HG03442 (cell line): ENCODE results near the gene TOLLIP.
"Not testable (repeated sequence)": the region's sequence is repeated elsewhere in the genome, so short reads cannot be mapped to it uniquely, and the experiment has no call there.

ENCODE experiments used
- ATAC-seq: cut with Tn5 transposase; IDR thresholded peaks from one replicate; pipeline ENCODE4 v1.9.1; 2021; ENCODE audit warnings: mild to moderate bottlenecking, moderate library complexity; ENCODE audit not compliant: unreplicated experiment

Gene TOLLIP

GRCh38 chr11:1309498-1310317, at the start of gene TOLLIP:
Gene TOLLIP, minus strand, starts transcription at chr11:1309632. Its CDS starts 134 bp downstream, at chr11:1309498.
- ATAC-seq = peak; percentile 74

DNA sequence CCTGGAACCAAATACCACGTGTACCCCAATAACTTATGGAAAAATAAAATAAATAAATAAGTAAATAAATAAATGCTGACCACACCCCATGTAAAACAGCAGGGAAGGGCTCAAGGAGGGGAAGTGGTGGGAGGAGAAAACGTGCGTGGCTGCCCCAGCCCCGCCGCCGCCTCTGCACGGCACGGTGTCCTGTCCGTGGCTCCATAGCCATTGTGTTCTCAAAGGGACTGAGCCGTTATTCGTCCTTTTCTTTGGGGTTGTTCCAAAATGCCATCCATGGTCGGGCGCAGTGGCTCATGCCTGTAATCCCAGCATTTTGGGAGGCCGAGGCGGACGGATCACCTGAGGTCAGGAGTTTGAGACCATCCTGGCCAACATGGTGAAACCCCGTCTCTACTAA, 49.5 kb upstream of the TOLLIP start:
- not testable (repeated sequence) for ATAC-seq

DNA sequence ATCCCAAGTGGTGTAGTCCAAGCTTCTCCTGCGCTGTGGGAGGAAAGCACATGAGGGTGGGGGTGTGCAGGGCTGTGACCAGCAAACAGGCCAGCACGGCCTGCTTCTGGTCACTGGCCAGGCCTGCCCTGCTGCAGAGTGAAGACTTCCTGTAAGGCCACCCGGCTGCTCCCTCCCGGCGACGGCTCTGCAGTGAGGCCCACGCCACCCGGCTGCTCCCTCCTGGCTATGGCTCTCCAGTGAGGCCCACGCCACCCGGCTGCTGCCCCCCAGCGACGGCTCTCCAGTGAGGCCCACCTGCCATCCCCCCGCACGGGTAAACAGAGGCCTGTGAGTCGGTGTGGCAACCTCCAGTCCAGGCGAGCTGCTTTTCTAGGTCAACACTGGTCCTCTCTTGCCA, 48.9 kb upstream of the TOLLIP start:
- no peak for ATAC-seq

DNA sequence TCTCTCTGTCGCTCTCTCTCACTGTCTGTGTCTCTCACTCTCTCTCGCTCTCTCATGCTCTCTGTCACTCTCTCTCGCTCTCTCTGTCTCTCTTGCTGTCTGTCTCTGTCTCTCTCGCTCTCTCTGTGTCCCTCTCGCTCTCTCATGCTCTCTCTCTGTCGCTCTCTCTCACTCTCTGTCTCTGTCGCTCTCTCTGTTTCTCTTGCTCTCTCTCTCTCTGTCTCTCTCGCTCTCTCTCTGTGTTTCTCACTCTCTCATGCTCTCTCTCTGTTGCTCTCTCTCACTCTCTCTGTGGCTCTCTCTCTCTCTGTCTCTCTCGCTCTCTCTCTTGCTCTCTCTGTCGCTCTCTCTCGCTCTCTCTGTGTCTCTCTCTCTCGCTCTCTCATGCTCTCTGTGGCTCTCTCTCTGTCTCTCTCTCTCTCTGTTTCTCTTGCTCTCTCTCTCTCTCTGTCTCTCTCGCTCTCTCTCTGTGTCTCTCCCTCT, 47.1 kb upstream of the TOLLIP start:
- ATAC-seq = no peak

DNA sequence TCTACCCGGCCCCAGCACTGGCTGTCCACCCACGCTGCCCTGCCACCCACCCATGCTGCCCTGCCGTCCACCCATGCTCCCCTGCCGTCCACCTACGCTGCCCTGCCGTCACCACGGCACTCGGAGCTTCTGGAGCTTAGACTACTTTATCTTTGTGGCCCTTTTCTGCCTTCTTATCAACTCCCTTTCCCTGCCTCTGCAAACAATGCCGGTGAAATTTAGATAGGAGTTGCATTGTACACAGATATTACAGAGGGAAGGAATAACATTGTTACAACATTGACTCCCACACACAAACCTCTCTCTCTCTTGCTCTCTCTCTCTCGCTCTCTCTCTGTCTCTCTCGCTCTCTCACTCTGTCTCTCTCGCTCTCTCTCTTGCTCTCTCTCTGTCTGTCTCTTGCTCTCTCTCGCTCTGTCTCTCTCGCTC, 46.6 kb upstream of the TOLLIP start:
- ATAC-seq = no peak

- no peak for ATAC-seq
These were observed 44.9 kb upstream of the TOLLIP start for GRCh38 chr11:1354125-1354938.

- no peak for ATAC-seq
These were observed 44.1 kb upstream of the TOLLIP start for GRCh38 chr11:1353383-1354124.

GRCh38 chr11:1352696-1353382, 43.4 kb upstream of the TOLLIP start:
- no peak for ATAC-seq

DNA sequence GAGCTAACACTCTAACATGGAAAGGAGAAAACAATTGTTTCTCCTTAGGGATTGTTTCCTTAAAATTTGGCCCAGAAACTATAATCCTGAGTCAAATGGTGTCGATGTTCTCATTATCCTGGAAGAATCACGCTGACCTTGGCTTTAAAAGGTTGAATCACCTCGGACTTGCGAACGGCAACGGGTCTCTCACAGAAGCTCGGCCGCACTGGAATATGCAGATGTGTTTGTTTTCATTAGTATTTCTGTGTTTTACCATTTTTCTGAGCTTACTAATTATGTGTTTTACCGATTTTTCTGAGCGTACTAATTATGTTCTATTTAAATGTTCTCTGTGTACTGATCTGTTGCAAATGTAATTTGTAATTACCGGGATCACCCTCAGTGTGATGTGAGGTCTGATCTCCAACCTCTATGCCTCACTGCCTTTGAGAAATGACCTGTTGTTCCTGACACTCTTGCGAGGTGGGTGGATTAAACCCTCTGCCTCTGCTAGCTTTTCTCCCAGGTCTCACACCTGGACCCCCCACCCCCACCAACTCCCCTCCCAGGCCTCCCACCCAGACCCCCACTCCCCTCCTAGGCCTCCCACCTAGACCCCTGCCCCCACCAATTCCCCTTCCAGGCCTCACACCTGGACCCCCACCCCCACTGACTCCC, 42.0 kb upstream of the TOLLIP start:
- ATAC-seq = no peak

GRCh38 chr11:1350086-1350725, 40.8 kb upstream of the TOLLIP start:
- ATAC-seq = no peak

DNA sequence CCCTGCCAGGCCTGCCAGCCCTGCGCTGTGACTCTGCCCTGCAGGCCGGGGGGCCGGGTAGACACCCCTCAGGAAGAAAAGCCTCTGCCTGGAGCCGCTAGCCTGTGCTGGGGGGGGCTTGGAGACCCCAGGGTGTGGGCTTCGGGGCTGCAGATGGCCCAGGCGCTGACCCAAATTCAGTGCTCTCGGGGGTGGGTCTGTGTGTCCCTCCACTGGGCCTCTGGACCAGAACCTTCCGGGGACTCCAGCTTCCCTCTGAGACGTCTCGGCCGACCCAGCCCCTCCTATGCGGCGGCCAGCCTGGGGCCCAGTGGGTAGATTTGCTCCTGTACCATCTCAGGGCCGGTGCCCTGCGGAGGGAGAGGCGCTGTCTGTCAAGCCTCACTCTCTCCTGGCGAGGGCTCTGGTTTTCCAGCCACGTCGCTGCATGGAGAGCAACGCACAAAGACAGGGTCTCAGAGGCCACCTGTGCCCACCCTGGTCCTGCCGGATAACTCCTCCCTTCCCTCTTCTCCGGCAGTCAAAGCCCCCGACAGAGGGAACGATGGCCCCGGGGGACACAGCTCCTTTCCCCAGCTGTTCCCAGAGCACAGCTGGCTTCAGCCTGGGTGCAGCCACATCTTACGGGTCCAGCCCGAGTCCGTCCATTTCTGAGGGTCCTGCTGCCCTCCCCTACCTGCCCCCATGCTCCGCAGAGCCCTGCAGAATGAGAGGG, 40.1 kb upstream of the TOLLIP start:
- no peak for ATAC-seq

- ATAC-seq = no peak
These were observed 39.4 kb upstream of the TOLLIP start for GRCh38 chr11:1348796-1349326.

DNA sequence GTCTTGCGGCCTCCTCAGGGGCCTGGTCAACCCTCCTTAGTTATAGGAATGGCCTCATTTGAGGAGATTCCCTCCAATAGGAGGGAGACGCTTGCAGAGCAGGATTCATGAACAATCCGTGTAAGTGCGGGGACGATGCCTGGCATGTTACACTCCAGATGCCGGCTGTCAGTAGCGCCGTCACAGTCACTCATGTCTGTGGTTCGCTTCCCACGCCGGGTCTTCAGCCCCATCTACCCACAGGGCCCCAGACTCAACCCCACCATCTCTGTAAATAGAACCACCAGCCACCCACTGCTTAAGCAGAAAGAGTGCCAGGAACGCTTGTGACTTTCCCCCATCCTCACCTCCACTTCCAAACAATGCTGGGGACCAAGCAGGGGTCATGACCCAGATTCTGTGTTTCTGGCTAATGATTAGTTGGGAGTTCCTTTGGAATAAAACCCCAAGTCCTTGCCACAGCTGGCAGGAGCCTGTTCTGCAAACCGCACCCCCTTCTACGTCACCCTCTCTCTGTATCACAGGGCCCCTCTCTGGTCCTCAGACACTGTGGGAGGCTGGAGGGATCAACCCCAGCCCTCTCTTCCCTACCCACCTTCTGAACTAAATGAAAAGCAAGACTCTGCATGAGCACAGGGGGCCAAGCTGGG, 38.8 kb upstream of the TOLLIP start:
- ATAC-seq = no peak

GRCh38 chr11:1347411-1347999, 38.1 kb upstream of the TOLLIP start:
- ATAC-seq = not testable (repeated sequence)

GRCh38 chr11:1346669-1347390, 37.4 kb upstream of the TOLLIP start:
- no peak for ATAC-seq

GRCh38 chr11:1345737-1346513, 36.5 kb upstream of the TOLLIP start:
- no peak for ATAC-seq
